HUES6 (cell line): ENCODE measurements around the gene NPFFR1.
A peak's percentile ranks its signal among the peaks of the same experiment; 100 is the strongest.
"Not testable (repeated sequence)": the region's sequence is repeated elsewhere in the genome, so short reads cannot be mapped to it uniquely, and the experiment has no call there.

Experiments
- H3K27ac ChIP-seq: 2 replicates; pipeline ENCODE4 v1.7.0; 2013; ENCODE audit warnings: low read depth, mild to moderate bottlenecking, low read length, inconsistent platforms
- H3K27me3 ChIP-seq: 2 replicates; pipeline ENCODE4 v1.6.1; 2013; ENCODE audit warnings: low read length; ENCODE audit not compliant: control insufficient read depth, insufficient read depth
- H3K36me3 ChIP-seq: 2 replicates; pipeline ENCODE4 v1.6.1; 2013; ENCODE audit warnings: low read length; ENCODE audit not compliant: control insufficient read depth, insufficient read depth
- H3K4me1 ChIP-seq: 2 replicates; pipeline ENCODE4 v1.6.1; 2013; ENCODE audit warnings: low read length; ENCODE audit not compliant: control insufficient read depth, insufficient read depth
- H3K4me3 ChIP-seq: 2 replicates; pipeline ENCODE4 v1.5.1; 2013; ENCODE audit warnings: low read depth, low read length
- H3K9ac ChIP-seq: one replicate; pipeline ENCODE4 v1.6.1; 2013; ENCODE audit warnings: mild to moderate bottlenecking, low read length
- H3K9me3 ChIP-seq: 2 replicates; pipeline ENCODE4 v1.6.1; 2013; ENCODE audit warnings: low read depth, low read length; ENCODE audit not compliant: control insufficient read depth, insufficient read depth

Gene NPFFR1

GRCh38 chr10:70237958-70238536 lies 45.8 kb downstream of the NPFFR1 start:
- H3K4me1 ChIP-seq, H3K9ac ChIP-seq, H3K4me3 ChIP-seq, H3K27ac ChIP-seq, H3K27me3 ChIP-seq, H3K36me3 ChIP-seq: not testable (repeated sequence)
- H3K9me3 ChIP-seq, result peaks cover 20% of the 10 kb centered on the region

- peaks cover 6% of the 10 kb centered on the region; the same call in 1 of the 2 replicates for H3K36me3 ChIP-seq
- H3K4me1 ChIP-seq, result no peaks in the 10 kb centered on the region
- peaks cover 8% of the 10 kb centered on the region; the same call in 1 of the 2 replicates for H3K9me3 ChIP-seq
- no peak overlapping the region for H3K4me3 ChIP-seq
- H3K27ac ChIP-seq, result no peak overlapping the region
- no peak overlapping the region for H3K9ac ChIP-seq
- H3K27me3 ChIP-seq, result no peaks in the 10 kb centered on the region
Measured at GRCh38 chr10:70234668-70235447, 48.9 kb downstream of the NPFFR1 start.

- Histone ChIP-seq H3K4me3 (peak overlapping the region; percentile 78), H3K9me3 (peaks cover 7% of the 10 kb centered on the region; the same call in 1 of the 2 replicates), H3K36me3 (peaks cover 14% of the 10 kb centered on the region), H3K27me3 (no peaks in the 10 kb centered on the region), H3K9ac (peak overlapping the region; percentile 56), H3K27ac (no peak overlapping the region), H3K4me1 (no peaks in the 10 kb centered on the region)
Measured at GRCh38 chr10:70233939-70234300, 49.9 kb downstream of the NPFFR1 start.

GRCh38 chr10:70233109-70233938 lies 50.5 kb downstream of the NPFFR1 start, which contains the start of gene PPA1:
PPA1 (minus strand) TSS chr10:70233429; CDS start chr10:70233327, 102 bp downstream.
- Histone ChIP-seq H3K4me1 (no peaks in the 10 kb centered on the region), H3K9ac (peak within 1 kb of the TSS; percentile 74), H3K36me3 (peaks cover 19% of the 10 kb centered on the region), H3K4me3 (peak within 1 kb of the TSS; percentile 78), H3K9me3 (peaks cover 7% of the 10 kb centered on the region; the same call in 1 of the 2 replicates), H3K27ac (peak within 1 kb of the TSS; percentile 28; the same call in 1 of the 2 replicates), H3K27me3 (no peaks in the 10 kb centered on the region)

DNA sequence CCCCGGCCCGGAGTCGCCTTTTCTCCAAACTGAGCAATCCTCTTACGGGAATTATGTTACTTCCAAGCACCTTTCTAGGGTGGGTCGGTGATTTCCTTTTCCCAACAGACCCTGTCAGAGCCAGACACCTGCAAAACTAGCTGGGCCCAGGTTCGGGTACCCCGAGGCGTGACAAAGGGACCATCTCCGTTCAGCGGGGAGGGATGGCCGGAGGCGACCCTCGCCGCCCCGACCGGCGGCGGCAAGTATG lies 51.0 kb downstream of the NPFFR1 start:
- no peaks in the 10 kb centered on the region for H3K27me3 ChIP-seq
- peaks cover 5% of the 10 kb centered on the region; the same call in 1 of the 2 replicates for H3K9me3 ChIP-seq
- H3K9ac ChIP-seq, result peak overlapping the region; percentile 74
- H3K4me1 ChIP-seq, result no peaks in the 10 kb centered on the region
- peak overlapping the region; percentile 78 for H3K4me3 ChIP-seq
- H3K36me3 ChIP-seq, result peaks cover 24% of the 10 kb centered on the region
- peak overlapping the region; percentile 28; the same call in 1 of the 2 replicates for H3K27ac ChIP-seq

DNA sequence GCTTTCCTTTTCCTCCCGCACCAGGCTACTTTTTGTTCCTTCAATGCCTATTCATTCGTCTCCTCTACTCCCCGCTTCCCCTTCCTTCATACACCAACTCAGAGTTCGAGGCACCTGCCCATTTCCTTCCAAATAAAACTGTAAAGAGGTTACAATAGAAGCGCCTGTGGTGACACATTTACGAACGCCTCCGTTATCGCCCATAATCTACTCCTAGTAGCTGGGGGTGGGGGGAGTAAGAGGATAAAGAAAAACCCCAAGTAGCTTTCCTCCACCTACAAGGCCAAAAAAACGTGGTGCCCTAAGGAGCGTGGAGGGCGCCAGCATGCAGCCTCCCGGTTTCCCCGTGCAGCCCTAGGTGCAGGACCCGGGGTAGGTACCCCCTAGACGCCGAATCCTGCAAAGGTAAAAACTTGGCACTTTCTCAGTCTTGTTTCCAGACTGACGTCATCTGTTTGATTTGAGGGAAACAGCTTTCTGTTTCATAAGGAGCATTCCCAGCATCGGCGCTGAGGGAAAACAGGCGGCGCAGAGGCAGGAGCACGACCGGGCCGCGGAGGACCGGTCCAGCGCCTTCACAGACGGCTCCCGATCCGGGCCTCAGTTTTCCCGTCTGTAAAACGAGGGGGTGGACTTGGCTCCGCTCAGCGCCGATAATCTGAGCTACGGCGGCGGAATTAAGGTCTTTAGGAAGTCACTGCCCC lies 51.5 kb downstream of the NPFFR1 start:
- Histone ChIP-seq H3K4me3 (peak overlapping the region; percentile 78), H3K27ac (peak overlapping the region; percentile 28; the same call in 1 of the 2 replicates), H3K4me1 (no peaks in the 10 kb centered on the region), H3K27me3 (no peaks in the 10 kb centered on the region), H3K36me3 (peaks cover 27% of the 10 kb centered on the region), H3K9me3 (peaks cover 1% of the 10 kb centered on the region; the same call in 1 of the 2 replicates), H3K9ac (peak overlapping the region; percentile 74)

- Histone ChIP-seq H3K4me3 (no peak overlapping the region), H3K9ac (no peak overlapping the region), H3K27ac (no peak overlapping the region), H3K9me3 (no peaks in the 10 kb centered on the region), H3K27me3 (no peaks in the 10 kb centered on the region), H3K36me3 (peaks cover 29% of the 10 kb centered on the region), H3K4me1 (no peaks in the 10 kb centered on the region)
Measured at GRCh38 chr10:70228491-70228890, 55.3 kb downstream of the NPFFR1 start.

GRCh38 chr10:70227548-70228320 lies 56.1 kb downstream of the NPFFR1 start:
- Histone ChIP-seq H3K9ac (no peak overlapping the region), H3K4me1 (no peaks in the 10 kb centered on the region), H3K4me3 (no peak overlapping the region), H3K9me3 (no peaks in the 10 kb centered on the region), H3K27me3 (no peaks in the 10 kb centered on the region), H3K27ac (no peak overlapping the region), H3K36me3 (peaks cover 35% of the 10 kb centered on the region)

DNA sequence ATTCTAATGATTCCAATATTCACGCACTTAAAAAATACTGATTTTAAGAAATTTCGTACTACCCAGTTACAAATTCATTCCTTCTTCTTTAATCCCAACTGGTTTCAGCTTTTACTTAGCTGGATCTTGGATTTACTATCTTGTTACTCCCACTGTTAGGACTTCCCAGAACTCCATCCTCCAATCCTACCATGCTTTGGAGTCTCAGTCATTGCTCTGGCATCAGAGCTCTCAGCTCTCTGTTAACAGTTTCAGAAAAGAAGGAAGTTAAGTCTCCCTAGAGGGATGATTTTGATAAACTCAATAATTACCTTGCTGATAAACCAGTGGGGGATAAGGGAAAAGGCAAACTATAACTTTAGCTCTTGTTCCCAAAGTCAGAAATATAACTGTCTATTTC lies 60.1 kb downstream of the NPFFR1 start:
- H3K36me3 ChIP-seq, result peaks cover 21% of the 10 kb centered on the region
- H3K9ac ChIP-seq, result no peak overlapping the region
- no peaks in the 10 kb centered on the region for H3K9me3 ChIP-seq

GRCh38 chr10:70222811-70223447 lies 60.9 kb downstream of the NPFFR1 start:
- not testable (repeated sequence) for H3K4me3 ChIP-seq, H3K4me1 ChIP-seq, H3K27ac ChIP-seq, H3K27me3 ChIP-seq, H3K9ac ChIP-seq, H3K9me3 ChIP-seq
- H3K36me3 ChIP-seq, result peaks cover 20% of the 10 kb centered on the region

More for the DNA sequence above, 60.1 kb downstream of the NPFFR1 start:
- Histone ChIP-seq H3K27me3 (no peaks in the 10 kb centered on the region), H3K4me3 (no peak overlapping the region), H3K27ac (no peak overlapping the region), H3K4me1 (no peaks in the 10 kb centered on the region; the same call in 1 of the 2 replicates)
